HG02623 (cell line): ENCODE measurements around the gene RALGPS1.

ENCODE experiments used
- ATAC-seq: cut with Tn5 transposase; IDR thresholded peaks from one replicate; pipeline ENCODE4 v1.9.1; 2021; ENCODE audit warnings: moderate library complexity; ENCODE audit not compliant: unreplicated experiment

RALGPS1 gene

GRCh38 chr9:126914458-126915280 lies at the start of gene RALGPS1:
Gene RALGPS1, plus strand, starts transcription at chr9:126914782. Its CDS starts 47,508 bp downstream, at chr9:126962290.
- ATAC-seq: peak; percentile 97

DNA sequence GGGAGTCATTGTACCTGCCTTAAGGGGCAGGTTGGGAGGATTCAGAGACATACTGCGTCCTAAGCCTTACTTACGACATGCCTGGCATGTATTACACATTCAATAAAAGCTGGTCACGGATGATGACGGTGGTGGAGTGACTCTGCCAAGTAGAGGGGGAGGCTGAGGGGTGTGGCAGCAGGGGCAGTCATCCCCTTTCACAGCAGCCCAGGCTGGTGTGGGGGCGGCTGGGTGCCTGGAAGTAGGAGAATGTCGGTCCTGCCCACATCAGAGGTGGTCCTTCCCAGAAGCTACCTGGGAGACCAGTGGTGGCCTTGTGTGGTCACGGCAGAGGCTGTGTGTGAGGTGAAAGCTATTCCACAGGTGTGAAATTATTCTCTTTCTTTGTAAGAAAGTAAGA lies 45.2 kb upstream of the RALGPS1 start:
- no peak for ATAC-seq

GRCh38 chr9:126872516-126872915 lies 42.1 kb upstream of the RALGPS1 start:
- no peak for ATAC-seq

- no peak for ATAC-seq
These were observed 39.9 kb upstream of the RALGPS1 start for GRCh38 chr9:126874546-126875314.

DNA sequence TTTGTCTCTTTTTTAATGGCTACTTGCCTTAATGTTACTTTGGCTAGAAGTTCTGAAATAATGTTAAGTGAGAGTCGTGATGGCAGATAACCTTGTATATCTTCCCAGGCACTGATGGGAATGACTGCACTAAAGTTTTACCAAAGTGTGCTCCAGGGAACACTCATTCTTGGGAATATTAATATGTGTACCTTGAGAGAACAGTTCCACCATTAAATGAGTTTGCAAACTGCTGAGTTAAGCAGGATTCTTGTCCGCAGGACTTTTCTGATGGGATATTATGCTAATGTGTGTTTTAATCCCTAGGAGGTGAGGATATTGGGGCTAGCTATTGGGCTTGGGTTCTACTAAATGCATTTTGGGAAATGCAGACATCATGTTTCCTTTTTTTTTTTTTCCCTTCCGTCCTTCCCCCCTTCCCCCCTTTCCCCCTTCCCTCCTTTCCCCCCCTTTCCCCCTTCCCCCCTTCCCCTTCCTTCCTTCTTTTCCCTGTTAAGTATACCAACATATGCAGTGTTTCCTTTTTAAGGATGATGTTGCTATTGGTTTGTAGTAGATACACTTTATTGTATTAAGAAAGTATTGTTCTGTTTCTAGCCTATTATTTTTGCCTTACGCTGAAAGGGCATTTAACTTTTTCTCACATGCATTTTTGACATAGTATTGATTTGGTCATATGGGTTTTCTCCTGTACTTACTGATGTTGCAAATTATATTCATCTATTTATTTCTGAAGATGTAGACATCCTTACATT lies 38.6 kb upstream of the RALGPS1 start:
- ATAC-seq: no peak

DNA sequence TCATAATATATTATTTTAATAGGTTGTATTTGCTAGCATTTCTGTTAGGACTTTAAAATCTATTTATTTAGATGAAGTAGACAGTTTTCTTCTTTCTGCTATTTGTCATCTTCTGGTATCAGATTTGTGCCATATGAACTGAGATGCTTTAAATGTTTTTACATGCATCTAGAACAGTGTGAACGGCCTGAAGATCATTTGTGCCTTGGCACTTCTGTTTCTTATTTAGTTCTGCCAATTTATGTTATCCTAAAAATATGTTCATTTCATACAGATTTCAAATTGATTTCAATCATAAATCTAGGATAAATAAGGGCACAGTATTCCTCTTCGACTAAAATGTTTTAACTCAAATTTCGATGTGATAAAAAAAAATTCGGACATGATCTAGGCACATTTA lies 38.1 kb upstream of the RALGPS1 start:
- no peak for ATAC-seq

- ATAC-seq: no peak
These were observed 37.2 kb upstream of the RALGPS1 start for GRCh38 chr9:126877418-126877817.

DNA sequence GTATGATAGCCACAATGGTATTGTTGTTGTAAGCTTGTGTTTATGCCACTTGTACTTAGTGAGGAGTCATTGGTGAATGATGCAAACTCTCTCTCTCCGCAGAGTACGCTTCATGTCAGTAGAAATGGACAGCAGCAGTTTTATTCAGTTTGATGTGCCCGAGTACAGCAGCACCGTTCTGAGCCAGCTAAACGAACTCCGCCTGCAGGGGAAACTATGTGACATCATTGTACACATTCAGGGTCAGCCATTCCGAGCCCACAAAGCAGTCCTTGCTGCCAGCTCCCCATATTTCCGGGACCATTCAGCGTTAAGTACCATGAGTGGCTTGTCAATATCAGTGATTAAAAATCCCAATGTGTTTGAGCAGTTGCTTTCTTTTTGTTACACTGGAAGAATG lies 35.3 kb upstream of the RALGPS1 start:
- ATAC-seq: no peak

GRCh38 chr9:126880226-126880946 lies 34.2 kb upstream of the RALGPS1 start:
- no peak for ATAC-seq

DNA sequence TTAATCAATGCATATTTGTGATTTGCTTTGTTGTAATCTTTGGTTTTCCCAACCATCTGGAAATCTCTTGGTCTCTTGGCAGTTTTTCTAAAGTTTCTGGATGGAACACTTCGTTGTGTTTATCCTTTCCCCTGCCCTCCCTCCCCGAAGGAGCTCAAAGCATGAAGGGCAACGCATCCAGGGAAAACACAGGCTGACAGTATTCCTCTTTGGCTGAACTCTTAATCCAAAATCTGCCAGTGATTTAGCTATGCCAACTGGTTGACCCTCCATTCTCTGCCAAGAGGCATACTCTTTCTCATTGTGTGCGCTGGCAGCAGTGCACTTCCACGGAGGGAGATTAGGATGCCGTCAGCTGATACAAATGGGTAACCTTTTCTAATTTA lies 33.6 kb upstream of the RALGPS1 start:
- ATAC-seq: no peak

DNA sequence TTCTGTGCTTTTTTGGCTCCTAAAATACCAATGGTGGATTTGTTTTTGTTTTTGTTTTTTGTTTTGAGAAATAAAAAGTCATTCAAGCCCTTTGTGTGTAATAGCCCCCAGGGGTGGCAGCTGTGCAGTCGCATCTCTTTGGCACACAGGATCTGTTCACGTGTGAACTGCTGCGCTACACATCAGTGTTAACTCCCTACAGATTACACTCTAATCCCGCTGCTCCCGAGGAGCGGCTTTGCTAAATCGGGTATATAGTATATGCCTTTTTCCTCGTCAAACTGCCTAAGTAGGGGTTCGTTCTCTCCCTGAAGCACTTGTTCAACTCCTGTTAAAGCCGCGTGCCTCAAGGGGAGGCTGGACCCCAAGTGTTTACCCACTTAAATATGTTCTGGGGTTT lies 31.8 kb upstream of the RALGPS1 start:
- ATAC-seq: no peak

DNA sequence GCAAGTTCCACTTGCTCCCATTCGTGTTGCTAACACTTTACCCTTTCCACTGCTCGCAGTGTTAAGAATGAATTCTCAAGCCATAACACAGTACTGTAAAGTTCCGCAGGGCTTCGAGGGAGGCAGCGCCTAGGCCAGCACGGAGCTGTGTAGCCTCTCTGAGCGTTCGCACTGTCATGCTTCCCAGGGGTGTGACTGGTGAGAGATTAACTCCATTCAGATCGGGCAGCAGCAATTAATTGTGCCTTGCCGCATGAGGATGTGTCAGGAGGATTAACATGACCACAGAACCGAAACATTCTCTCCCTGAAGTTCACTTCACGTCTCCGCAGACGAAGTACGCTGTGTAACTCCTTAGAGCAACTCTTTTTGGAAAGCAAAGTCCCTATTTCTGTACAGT lies 30.9 kb upstream of the RALGPS1 start:
- ATAC-seq: no peak

GRCh38 chr9:126885131-126885641 lies 29.4 kb upstream of the RALGPS1 start:
- no peak for ATAC-seq

GRCh38 chr9:126886034-126886822 lies 28.4 kb upstream of the RALGPS1 start:
- no peak for ATAC-seq

GRCh38 chr9:126886897-126887296 lies 27.7 kb upstream of the RALGPS1 start:
- ATAC-seq: no peak

DNA sequence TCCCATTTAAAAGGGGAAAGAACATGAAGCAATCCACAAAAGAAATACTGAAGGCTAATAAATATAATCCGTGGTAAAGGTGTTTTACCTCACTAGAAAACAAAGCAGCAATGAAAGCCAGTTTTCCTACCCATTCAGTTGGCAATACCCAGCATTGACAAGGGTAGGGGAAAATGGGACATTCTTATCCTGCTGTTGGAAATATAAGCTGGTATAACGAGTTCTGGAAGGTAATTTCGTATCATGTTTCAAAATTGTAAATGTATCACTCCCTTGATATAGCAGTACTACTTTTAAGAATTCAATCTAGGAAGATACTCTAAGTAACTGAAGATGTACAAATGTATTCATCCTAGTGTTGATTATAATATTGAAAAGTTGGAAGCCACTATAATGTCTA lies 22.9 kb upstream of the RALGPS1 start:
- no peak for ATAC-seq

DNA sequence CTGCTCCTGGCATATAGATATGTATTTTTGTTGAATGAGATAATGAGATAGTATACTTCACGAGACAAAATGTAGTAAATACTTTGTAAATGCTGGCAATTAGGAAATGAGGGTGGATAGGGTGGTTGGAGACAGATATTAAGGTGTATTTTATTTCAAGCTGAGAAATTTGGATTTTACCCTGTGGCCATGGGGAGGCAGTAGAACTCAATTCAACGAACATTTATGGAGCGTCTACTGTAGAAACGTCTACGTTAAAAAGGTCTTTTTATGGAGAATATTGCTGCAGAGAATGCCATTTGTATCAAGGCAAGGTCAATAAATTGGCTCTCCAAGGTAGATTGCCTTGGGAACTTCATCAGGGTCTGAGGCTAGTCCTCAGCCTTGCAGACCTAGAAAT lies 21.5 kb upstream of the RALGPS1 start:
- no peak for ATAC-seq

GRCh38 chr9:126894052-126894603 lies 20.5 kb upstream of the RALGPS1 start:
- ATAC-seq: no peak

GRCh38 chr9:126902210-126902609 lies 12.4 kb upstream of the RALGPS1 start:
- ATAC-seq: no peak

GRCh38 chr9:126904586-126904985 lies 10.0 kb upstream of the RALGPS1 start:
- no peak for ATAC-seq
